M059J (cell line): ENCODE measurements around the gene XYLT1. TPM values are rescaled to one million over a fixed set of nuclear protein-coding genes. Genes with fewer than 3 reads are reported as not detected.

ENCODE experiments used
- DNase-seq: peaks from one replicate; pipeline ENCODE4 v3.0.0-alpha.2; 2012; ENCODE audit warnings: low read depth
- total RNA-seq: library from RNA; depleted of rRNA; stranded (reverse); fragments of >200 nt; shearing (Covaris generic); gene quantifications from 2 replicates; pipeline ENCODE4 v1.2.3, GENCODE V29; 2014

XYLT1 gene
- total RNA-seq, 1 experiment from 2014 or later: 10.3 TPM

- no peak for DNase-seq
Measured at GRCh38 chr16:17403156-17403809, 67.5 kb downstream of the XYLT1 start.

GRCh38 chr16:17397499-17397891, 73.3 kb downstream of the XYLT1 start:
- peak; percentile 92 for DNase-seq

GRCh38 chr16:17396762-17397498, 73.8 kb downstream of the XYLT1 start:
- peak; percentile 81 for DNase-seq

- DNase-seq: peak; percentile 25
Measured at GRCh38 chr16:17395849-17396480, 74.8 kb downstream of the XYLT1 start.

GRCh38 chr16:17392857-17393692, 77.7 kb downstream of the XYLT1 start:
- no peak for DNase-seq

GRCh38 chr16:17392127-17392856, 78.5 kb downstream of the XYLT1 start:
- no peak for DNase-seq

- no peak for DNase-seq
Measured at GRCh38 chr16:17391715-17392114, 79.0 kb downstream of the XYLT1 start.

- peak; percentile 87 for DNase-seq
Measured at GRCh38 chr16:17389384-17389783, 81.4 kb downstream of the XYLT1 start.

- DNase-seq: no peak
Measured at GRCh38 chr16:17387256-17387655, 83.5 kb downstream of the XYLT1 start.

- DNase-seq: no peak
Measured at GRCh38 chr16:17386229-17386628, 84.5 kb downstream of the XYLT1 start.

- DNase-seq: no peak
Measured at GRCh38 chr16:17384471-17384870, 86.3 kb downstream of the XYLT1 start.

- peak; percentile 53 for DNase-seq
Measured at GRCh38 chr16:17382949-17383863, 87.6 kb downstream of the XYLT1 start.

GRCh38 chr16:17382514-17382913, 88.2 kb downstream of the XYLT1 start:
- DNase-seq: no peak

GRCh38 chr16:17381784-17382183, 89.0 kb downstream of the XYLT1 start:
- DNase-seq: no peak

GRCh38 chr16:17380613-17381012, 90.1 kb downstream of the XYLT1 start:
- DNase-seq: peak; percentile 86

GRCh38 chr16:17379121-17379571, 91.6 kb downstream of the XYLT1 start:
- DNase-seq: peak; percentile 76

GRCh38 chr16:17377360-17378324, 93.1 kb downstream of the XYLT1 start:
- DNase-seq: no peak

GRCh38 chr16:17375461-17376304, 95.1 kb downstream of the XYLT1 start:
- peak; percentile 65 for DNase-seq
